B cell (primary cell): ENCODE data around the gene SHMT2. TPM values are rescaled to one million over a fixed set of nuclear protein-coding genes. Genes with fewer than 3 reads are reported as not detected.
A peak's percentile ranks its signal among the peaks of the same experiment; 100 is the strongest.

ENCODE experiments used
- ATAC-seq: fragments of 200-7000 bp; cut with Tn5 transposase; one replicate; pipeline ENCODE4 v1.10.0; 2021; ENCODE audit warnings: low read depth, mild to moderate bottlenecking, moderate number of reproducible peaks, moderate library complexity
- CTCF ChIA-PET: fragments of 350-600 bp; sonication (Branson Sonifier 250); formaldehyde crosslinking; loops from one replicate; lab custom pipeline; 2021; ENCODE audit warnings: antibody characterized with exemption, inconsistent platforms; lab: Charles Lee
- POLR2A ChIA-PET: fragments of 350-600 bp; sonication (Branson Sonifier 250); formaldehyde crosslinking; loops from one replicate; lab custom pipeline; 2021; ENCODE audit warnings: antibody characterized with exemption; lab: Charles Lee
- DNase-seq: peaks from one replicate; pipeline ENCODE4 v3.0.0; 2013
- H2AFZ ChIP-seq: 2 replicates; pipeline ENCODE4 v1.6.1; 2012; ENCODE audit warnings: mild to moderate bottlenecking, low read depth, low read length; ENCODE audit not compliant: insufficient read depth, poor library complexity, severe bottlenecking
- H3K27ac ChIP-seq, 2 donors: 1 replicate in 1 of 2; 2 replicates in 1 of 2; pipeline ENCODE4 v1.5.1; 2012 to 2013; ENCODE audit warnings: low read length in 2 of 2, mild to moderate bottlenecking in 2 of 2, moderate library complexity in 1 of 2
- H3K27me3 ChIP-seq, 4 experiments: fragments of 200-600 bp in 1 of 4; sonication (generic) in 1 of 4; replicated peaks in 1 of 4; 1 replicate in 2 of 4; 2 replicates in 2 of 4; pipeline versions ENCODE4 v1.6.1 to v1.7.0; 2013 to 2016; ENCODE audit warnings: low read length in 3 of 4, mild to moderate bottlenecking in 2 of 4, mixed read lengths in 1 of 4, moderate library complexity in 1 of 4; ENCODE audit not compliant: insufficient read depth in 4 of 4, control insufficient read depth in 3 of 4; ENCODE audit errors: control extremely low read depth in 1 of 4
- H3K36me3 ChIP-seq, 2 experiments: replicated peaks in 1 of 2; 1 replicate in 1 of 2; 2 replicates in 1 of 2; pipeline versions ENCODE4 v1.6.1 to v1.7.1; 2013; ENCODE audit warnings: low read length in 1 of 2; ENCODE audit not compliant: insufficient read depth in 2 of 2, control insufficient read depth in 1 of 2; ENCODE audit errors: control extremely low read depth in 1 of 2, extremely low read depth in 1 of 2
- H3K4me1 ChIP-seq, 2 donors: fragments of 200-600 bp in 1 of 2; sonication (generic) in 1 of 2; 1 replicate in 1 of 2; 2 replicates in 1 of 2; pipeline versions ENCODE4 v1.5.1 to v1.6.1; 2013 to 2017; ENCODE audit warnings: low read length in 2 of 2; ENCODE audit not compliant: control insufficient read depth in 2 of 2, insufficient read depth in 2 of 2
- H3K4me2 ChIP-seq: replicated peaks from 2 replicates; pipeline ENCODE3; 2012; ENCODE audit warnings: mild to moderate bottlenecking, low read depth, low read length; ENCODE audit not compliant: poor library complexity, severe bottlenecking
- H3K4me3 ChIP-seq, 5 experiments: fragments of 200-600 bp in 1 of 5; sonication (generic) in 1 of 5; 1 replicate in 3 of 5; 2 replicates in 2 of 5; pipeline versions ENCODE4 v1.5.1 to v1.7.0; 2011 to 2016; ENCODE audit warnings: low read length in 4 of 5, mild to moderate bottlenecking in 4 of 5, low read depth in 2 of 5, control low read depth in 1 of 5, moderate library complexity in 1 of 5; ENCODE audit not compliant: insufficient read depth in 1 of 5; ENCODE audit errors: control extremely low read depth in 1 of 5, extremely low read depth in 1 of 5
- H3K79me2 ChIP-seq: fragments of 200-600 bp; sonication (generic); one replicate; pipeline ENCODE4 v1.6.0; 2016; ENCODE audit warnings: low read length; ENCODE audit not compliant: control insufficient read depth, insufficient read depth
- H3K9ac ChIP-seq: fragments of 200-600 bp; sonication (generic); 2 replicates; pipeline ENCODE4 v1.6.1; 2017; ENCODE audit warnings: mild to moderate bottlenecking, low read length, moderate library complexity
- H3K9me3 ChIP-seq, 3 donors: one replicate each; pipeline versions ENCODE4 v1.6.1 to v1.7.1; 2013; ENCODE audit warnings: low read length in 2 of 3; ENCODE audit not compliant: control insufficient read depth in 2 of 3, insufficient read depth in 1 of 3; ENCODE audit errors: control extremely low read depth in 1 of 3
- H4K20me1 ChIP-seq: 2 replicates; pipeline ENCODE4 v1.6.0; 2012; ENCODE audit warnings: mild to moderate bottlenecking, low read length; ENCODE audit not compliant: insufficient read depth, control insufficient read depth, poor library complexity, severe bottlenecking
- H3K27ac Mint-ChIP-seq: one replicate; pipeline ENCODE4 v1.8.0; 2021; ENCODE audit warnings: mixed read lengths
- H3K27me3 Mint-ChIP-seq: one replicate; pipeline ENCODE4 v1.8.0; 2021; ENCODE audit warnings: mixed read lengths
- H3K4me1 Mint-ChIP-seq: one replicate; pipeline ENCODE4 v1.8.0; 2021; ENCODE audit warnings: mixed read lengths
- H3K4me3 Mint-ChIP-seq: one replicate; pipeline ENCODE4 v1.8.0; 2021; ENCODE audit warnings: mixed read lengths
- H3K9me3 Mint-ChIP-seq: one replicate; pipeline ENCODE4 v1.8.0; 2022; ENCODE audit warnings: mixed read lengths; ENCODE audit not compliant: insufficient read depth
- EZH2 ChIP-seq: IDR thresholded peaks from 2 replicates; pipeline ENCODE4 v1.6.1; 2012; ENCODE audit warnings: borderline replicate concordance, low read depth, mild to moderate bottlenecking, moderate library complexity, low read length; ENCODE audit not compliant: insufficient read depth, poor library complexity, severe bottlenecking
- WGBS: methylation state at CpG from one replicate; pipeline ENCODE4 v1.1.5; 2013; ENCODE audit warnings: missing lambda C conversion rate; ENCODE audit not compliant: insufficient coverage; 5-methylcytosine and 5-hydroxymethylcytosine counted together
- intact Hi-C: fragments of 100-400 bp; cut with micrococcal nuclease; formaldehyde crosslinking; loops from one replicate; pipeline ENCODE4 v1.10.0; 2022
- polyA plus RNA-seq: library from polyadenylated mRNA; depleted of rRNA; stranded (reverse); fragments of >200 nt; gene quantifications from 2 replicates; pipeline ENCODE4 v1.2.3, GENCODE V29; 2012
- total RNA-seq, 2 donors: library from RNA; stranded (reverse); fragments of 120-200 nt in 1 of 2; gene quantifications; 1 replicate in 1 of 2; 2 replicates in 1 of 2; pipeline versions ENCODE4 v1.2.3 to v1.2.4, GENCODE V29; 2013 to 2022
- TF ChIP-seq, protein P1 (sequence below): fragments of 200-600 bp; IDR thresholded peaks from one replicate; pipeline ENCODE4 v1.8.0; 2022; ENCODE audit warnings: antibody characterized with exemption, mild to moderate bottlenecking

Gene SHMT2
- total and polyA plus RNA-seq, 2 donors (not counting 1 experiment from before 2014, with no cell fraction given) = 166 to 236 TPM

DNA sequence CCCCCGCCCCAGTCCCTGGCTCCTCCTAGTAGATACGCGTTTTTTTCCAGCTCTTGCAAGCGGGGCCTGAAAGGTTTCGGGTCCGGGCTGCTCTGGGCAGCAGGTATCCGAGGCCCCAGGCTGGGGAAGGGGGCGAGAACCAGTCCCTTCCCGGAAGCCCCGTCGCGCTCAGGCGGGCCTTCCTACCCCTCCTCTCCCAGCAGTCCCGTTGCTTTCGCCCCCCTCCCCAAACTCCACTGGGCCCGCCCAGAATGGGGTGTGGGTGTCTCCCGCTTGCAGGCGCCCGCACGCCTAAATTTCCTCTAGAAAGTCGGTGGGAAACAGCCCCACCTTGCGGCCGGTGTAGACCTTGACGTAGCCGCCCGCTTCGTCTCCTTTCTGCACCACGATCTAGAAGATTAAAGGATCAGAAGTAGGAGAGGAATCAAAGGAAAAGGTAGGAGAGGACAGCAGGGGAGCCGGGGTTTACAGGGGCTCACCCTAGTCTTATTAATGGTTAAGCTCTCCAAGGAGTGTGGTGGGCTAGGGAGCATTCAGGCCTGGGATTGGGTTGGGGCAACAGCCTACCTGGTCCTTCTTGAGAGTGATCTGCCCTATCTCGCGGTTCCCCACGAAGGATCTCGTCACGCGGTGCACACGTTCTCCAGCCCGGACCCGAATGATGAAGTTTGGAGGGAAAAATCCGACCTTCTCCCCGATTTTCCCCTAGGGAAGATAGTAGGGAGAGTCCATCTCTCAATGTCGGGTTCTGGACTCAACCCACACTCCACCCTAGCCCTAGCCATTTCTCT lies 14.2 kb downstream of the SHMT2 start:
- Histone ChIP-seq H3K27ac (no peak overlapping the region), H2AFZ (no peak overlapping the region), H3K4me3 (peak overlapping the region in 4 of 5 experiments; percentile 35 to 58 (median 47)), H4K20me1 (peaks cover 8% of the 10 kb centered on the region), H3K4me1 (peaks cover 48 to 58% of the 10 kb centered on the region in 2 donors), H3K9ac (peak overlapping the region; percentile 55), H3K9me3 (peaks cover 0 to 13% (median 0%) of the 10 kb centered on the region in 3 donors), H3K4me2 (peak overlapping the region; percentile 95), H3K36me3 (no peaks in the 10 kb centered on the region), H3K27me3 (peaks cover 0 to 49% (median 20%) of the 10 kb centered on the region in 4 experiments), H3K79me2 (peaks cover 1% of the 10 kb centered on the region)
- intact Hi-C loops = loop anchor here (1.0 to 5.0 kb wide), 4 partner anchors 30 to 176 kb away; partner anchors contain the start of gene STAT6
- peaks cover 3% of the 10 kb centered on the region for H3K27me3 Mint-ChIP-seq
- ChIA-PET CTCF (interaction anchor here (0.8 to 31.1 kb wide), 24 partner anchors 9 to 598 kb away, joined by 3 to 838 read pairs (median 4); partner anchors contain the start of genes ATP5F1B, LRP1, NXPH4 and SHMT2), POLR2A (interaction anchor here (1.5 to 11.2 kb wide), 3 partner anchors 14 to 29 kb away, joined by 8 to 110 read pairs (median 89); partner anchors contain the start of genes NXPH4 and SHMT2)
- H3K9me3 Mint-ChIP-seq = no peaks in the 10 kb centered on the region
- WGBS = 6% methylated on average over 20 of the region's 41 CpGs
- TF ChIP-seq, protein P1, sequence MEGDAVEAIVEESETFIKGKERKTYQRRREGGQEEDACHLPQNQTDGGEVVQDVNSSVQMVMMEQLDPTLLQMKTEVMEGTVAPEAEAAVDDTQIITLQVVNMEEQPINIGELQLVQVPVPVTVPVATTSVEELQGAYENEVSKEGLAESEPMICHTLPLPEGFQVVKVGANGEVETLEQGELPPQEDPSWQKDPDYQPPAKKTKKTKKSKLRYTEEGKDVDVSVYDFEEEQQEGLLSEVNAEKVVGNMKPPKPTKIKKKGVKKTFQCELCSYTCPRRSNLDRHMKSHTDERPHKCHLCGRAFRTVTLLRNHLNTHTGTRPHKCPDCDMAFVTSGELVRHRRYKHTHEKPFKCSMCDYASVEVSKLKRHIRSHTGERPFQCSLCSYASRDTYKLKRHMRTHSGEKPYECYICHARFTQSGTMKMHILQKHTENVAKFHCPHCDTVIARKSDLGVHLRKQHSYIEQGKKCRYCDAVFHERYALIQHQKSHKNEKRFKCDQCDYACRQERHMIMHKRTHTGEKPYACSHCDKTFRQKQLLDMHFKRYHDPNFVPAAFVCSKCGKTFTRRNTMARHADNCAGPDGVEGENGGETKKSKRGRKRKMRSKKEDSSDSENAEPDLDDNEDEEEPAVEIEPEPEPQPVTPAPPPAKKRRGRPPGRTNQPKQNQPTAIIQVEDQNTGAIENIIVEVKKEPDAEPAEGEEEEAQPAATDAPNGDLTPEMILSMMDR = peak; percentile 70
- no peak for TF ChIP-seq EZH2
- no peak for ATAC-seq
- peak overlapping the region; percentile 89 for H3K4me3 Mint-ChIP-seq
- DNase-seq = peak; percentile 88
- H3K27ac Mint-ChIP-seq = peak overlapping the region; percentile 66
- H3K4me1 Mint-ChIP-seq = peaks cover 56% of the 10 kb centered on the region
